Kidney (tissue), 14 donors: Measurements from ENCODE around the gene OR4D11. TPM values are rescaled to one million over a fixed set of nuclear protein-coding genes. Genes with fewer than 3 reads are reported as not detected.

Experiments
- DNase-seq, 5 donors: peaks; one replicate each; pipeline ENCODE4 v3.0.0-alpha.2; 2013 to 2020
- FAIRE-seq: peaks from 2 replicates; lab custom pipeline; 2012; peaks lifted over from hg19 to GRCh38; lab: Jason Lieb, UNC
- H3K27ac ChIP-seq, 2 donors: one replicate each; pipeline ENCODE4 v1.7.0; 2013; ENCODE audit warnings: low read depth in 2 of 2, low read length in 2 of 2, inconsistent platforms in 1 of 2
- H3K27me3 ChIP-seq: one replicate; pipeline ENCODE4 v1.7.1; 2013; ENCODE audit warnings: low read length, inconsistent platforms; ENCODE audit not compliant: control insufficient read depth, insufficient read depth
- H3K36me3 ChIP-seq, 3 donors: one replicate each; pipeline versions ENCODE4 v1.7.0 to v1.7.1; 2013; ENCODE audit warnings: low read length in 3 of 3, control low read depth in 1 of 3, inconsistent platforms in 1 of 3; ENCODE audit not compliant: insufficient read depth in 3 of 3, control insufficient read depth in 2 of 3
- H3K4me1 ChIP-seq, 3 donors: one replicate each; pipeline versions ENCODE4 v1.7.0 to v1.7.1; 2013; ENCODE audit warnings: low read length in 3 of 3, inconsistent platforms in 1 of 3, low read depth in 1 of 3; ENCODE audit not compliant: control insufficient read depth in 2 of 3, insufficient read depth in 2 of 3
- H3K4me3 ChIP-seq, 3 donors: one replicate each; pipeline versions ENCODE4 v1.7.0 to v1.8.1; 2013; ENCODE audit warnings: low read length in 3 of 3, control low read depth in 1 of 3, inconsistent platforms in 1 of 3
- H3K9ac ChIP-seq, 3 donors: one replicate each; pipeline versions ENCODE4 v1.7.0 to v1.7.1; 2013; ENCODE audit warnings: low read length in 3 of 3, control low read depth in 1 of 3, inconsistent platforms in 1 of 3
- H3K9me3 ChIP-seq, 3 donors: one replicate each; pipeline versions ENCODE4 v1.7.0 to v1.7.1; 2013; ENCODE audit warnings: low read length in 3 of 3, control low read depth in 1 of 3, inconsistent platforms in 1 of 3; ENCODE audit not compliant: control insufficient read depth in 2 of 3, insufficient read depth in 1 of 3
- intact Hi-C: fragments of 100-400 bp; cut with DNase I; formaldehyde crosslinking; loops from one replicate; pipeline ENCODE4 v1.11.1; 2022
- polyA plus RNA-seq: library from polyadenylated mRNA; stranded (reverse); fragments of 350-450 nt; fragmentation: Illumina TruSeq; extraction: RNeasy Lipid Tissue Mini Kit (QIAGEN cat#74804); gene quantifications from one replicate; pipeline ENCODE4 v1.2.3, GENCODE V29; 2014; ENCODE audit warnings: low read depth, low replicate concordance; ENCODE audit not compliant: insufficient read depth
- total RNA-seq: library from RNA; stranded (reverse); fragmentation: NEBNext Ultra II Directional; extraction: Animal tissue kit (Norgen Biotek cat#: 25700); gene quantifications from one replicate; pipeline ENCODE4 v1.2.1, GENCODE V29; 2021
- TF ChIP-seq, protein P1 (sequence below): IDR thresholded peaks from 3 replicates; pipeline ENCODE4 v1.5.1; 2012; ENCODE audit warnings: mild to moderate bottlenecking, moderate library complexity, borderline replicate concordance; ENCODE audit not compliant: insufficient read depth; ENCODE audit errors: extremely low read depth
- donor health status: control.
- donor health status: control.
- donor health status: control.
- donor health status: control.
- donor health status: control.
- donor health status: DM: yes; HTN: yes; CAD: no.
- donor health status: Normal renal cell carcinoma (clear cell type).

OR4D11 gene
- total and polyA plus RNA-seq, 2 donors from 2014 or later: not detected

DNA sequence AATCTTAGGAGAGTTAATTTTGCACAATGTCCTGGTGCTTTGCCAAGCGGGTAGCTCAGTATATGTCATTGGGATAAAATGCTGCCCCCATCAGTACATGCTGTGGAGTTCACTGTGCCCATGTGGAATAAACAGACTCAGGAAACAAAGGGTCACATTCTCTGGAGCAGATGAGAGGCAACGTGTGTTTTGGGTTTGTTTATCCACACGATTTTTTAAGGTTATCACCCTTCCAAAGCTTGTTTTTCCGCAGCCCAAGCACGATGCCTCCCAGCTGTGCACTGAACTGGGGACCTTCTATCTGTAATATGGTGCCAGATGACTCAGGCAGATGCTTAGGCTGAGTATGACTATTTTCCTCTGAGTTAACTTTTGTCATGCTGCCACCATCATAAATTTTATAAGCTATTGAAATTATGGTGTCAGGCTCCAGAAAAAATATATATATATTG, 40.2 kb upstream of the OR4D11 start:
- H3K9ac ChIP-seq: no peak overlapping the region
- H3K27ac ChIP-seq: no peak overlapping the region
- no peaks in the 10 kb centered on the region for H3K36me3 ChIP-seq
- H3K27me3 ChIP-seq: no peaks in the 10 kb centered on the region
- no peak overlapping the region for H3K4me3 ChIP-seq
- TF ChIP-seq, protein P1, sequence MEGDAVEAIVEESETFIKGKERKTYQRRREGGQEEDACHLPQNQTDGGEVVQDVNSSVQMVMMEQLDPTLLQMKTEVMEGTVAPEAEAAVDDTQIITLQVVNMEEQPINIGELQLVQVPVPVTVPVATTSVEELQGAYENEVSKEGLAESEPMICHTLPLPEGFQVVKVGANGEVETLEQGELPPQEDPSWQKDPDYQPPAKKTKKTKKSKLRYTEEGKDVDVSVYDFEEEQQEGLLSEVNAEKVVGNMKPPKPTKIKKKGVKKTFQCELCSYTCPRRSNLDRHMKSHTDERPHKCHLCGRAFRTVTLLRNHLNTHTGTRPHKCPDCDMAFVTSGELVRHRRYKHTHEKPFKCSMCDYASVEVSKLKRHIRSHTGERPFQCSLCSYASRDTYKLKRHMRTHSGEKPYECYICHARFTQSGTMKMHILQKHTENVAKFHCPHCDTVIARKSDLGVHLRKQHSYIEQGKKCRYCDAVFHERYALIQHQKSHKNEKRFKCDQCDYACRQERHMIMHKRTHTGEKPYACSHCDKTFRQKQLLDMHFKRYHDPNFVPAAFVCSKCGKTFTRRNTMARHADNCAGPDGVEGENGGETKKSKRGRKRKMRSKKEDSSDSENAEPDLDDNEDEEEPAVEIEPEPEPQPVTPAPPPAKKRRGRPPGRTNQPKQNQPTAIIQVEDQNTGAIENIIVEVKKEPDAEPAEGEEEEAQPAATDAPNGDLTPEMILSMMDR: no peak
- DNase-seq: peak in 3 of 5 donors; percentile 18 to 68 (median 31)
- intact Hi-C loops: no loop called here
- no peaks in the 10 kb centered on the region for H3K4me1 ChIP-seq
- no peaks in the 10 kb centered on the region for H3K9me3 ChIP-seq
- FAIRE-seq: no peak

DNA sequence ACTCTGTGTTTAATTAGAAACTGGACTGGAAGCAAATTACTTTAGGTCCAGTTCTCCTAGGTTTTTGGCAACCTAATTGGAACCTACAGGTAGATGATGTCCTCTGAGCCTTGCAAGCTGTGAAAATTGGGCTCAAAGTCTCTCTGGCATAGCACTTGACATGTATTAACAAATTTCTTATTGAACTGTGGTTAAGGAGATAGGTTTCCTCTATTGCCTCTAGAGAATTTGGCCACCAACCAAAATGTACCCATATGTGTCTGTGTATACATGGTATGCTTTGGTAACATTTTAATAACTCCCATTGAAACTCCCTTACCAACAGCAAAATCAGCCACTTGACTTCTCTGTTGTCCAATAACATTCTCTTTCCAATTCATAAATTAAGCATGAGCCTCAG, 30.4 kb upstream of the OR4D11 start, which contains the start of gene OR4D10:
Gene OR4D10, plus strand, starts transcription at position 301 of the 400 bp plus-strand sequence. CDS start 4,115 bp downstream, outside the sequence.
- H3K9ac ChIP-seq: no peak within 1 kb of the TSS
- no peak for FAIRE-seq
- H3K27ac ChIP-seq: no peak within 1 kb of the TSS
- no peak within 1 kb of the TSS for H3K4me3 ChIP-seq
- DNase-seq: no peak
- TF ChIP-seq, protein P1: no peak
- H3K36me3 ChIP-seq: no peaks in the 10 kb centered on the region
- H3K27me3 ChIP-seq: no peaks in the 10 kb centered on the region
- H3K9me3 ChIP-seq: no peaks in the 10 kb centered on the region
- intact Hi-C loops: no loop called here
- no peaks in the 10 kb centered on the region for H3K4me1 ChIP-seq

DNA sequence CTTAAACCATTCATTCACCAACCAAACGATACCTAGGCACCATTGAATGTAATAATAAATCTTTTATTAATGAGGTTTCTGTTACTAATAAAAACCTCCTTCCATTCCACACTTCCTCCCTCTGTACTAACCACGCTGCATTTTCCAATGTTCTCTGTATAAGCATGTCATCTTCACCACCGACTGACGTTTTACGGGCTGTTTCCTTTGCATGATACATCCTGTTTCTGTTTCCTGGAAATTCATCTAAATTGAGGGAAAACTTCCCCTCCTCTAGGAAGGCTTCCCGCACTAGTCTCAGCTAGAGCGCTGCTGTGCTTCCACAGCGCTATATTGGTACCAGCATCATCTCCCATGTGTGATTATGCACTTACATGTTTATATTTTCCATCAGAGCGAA, 28.2 kb upstream of the OR4D11 start:
- Histone ChIP-seq H3K9me3 (no peaks in the 10 kb centered on the region), H3K36me3 (no peaks in the 10 kb centered on the region), H3K9ac (no peak overlapping the region), H3K27me3 (no peaks in the 10 kb centered on the region), H3K27ac (no peak overlapping the region), H3K4me1 (no peaks in the 10 kb centered on the region), H3K4me3 (no peak overlapping the region)
- FAIRE-seq (no peak), DNase-seq (peak in 1 of 5 donors; percentile 18)
- intact Hi-C loops: no loop called here
- TF ChIP-seq, protein P1: no peak

DNA sequence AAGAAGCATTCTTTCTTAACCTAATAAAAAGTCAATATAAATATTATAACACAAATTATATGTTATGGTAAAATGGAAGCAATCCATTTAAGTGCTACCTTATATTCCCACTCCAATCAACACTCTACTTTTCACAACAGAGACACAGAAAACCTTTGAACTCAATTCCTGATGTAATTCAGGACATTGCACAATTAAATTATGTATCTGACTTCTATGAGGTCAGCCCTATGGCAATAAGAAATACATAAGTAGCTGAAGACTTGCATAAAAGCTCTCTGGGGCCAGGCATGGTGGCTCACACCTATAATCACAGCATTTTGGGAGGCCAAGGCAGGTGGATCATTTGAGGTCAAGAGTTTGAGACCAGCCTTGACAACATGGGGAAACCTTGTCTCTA, 23.5 kb upstream of the OR4D11 start:
- intact Hi-C loops: no loop called here
- no peak overlapping the region for H3K27ac ChIP-seq
- H3K4me1 ChIP-seq: no peaks in the 10 kb centered on the region
- no peaks in the 10 kb centered on the region for H3K9me3 ChIP-seq
- FAIRE-seq: no peak
- H3K9ac ChIP-seq: no peak overlapping the region
- DNase-seq: no peak
- no peaks in the 10 kb centered on the region for H3K27me3 ChIP-seq
- no peak overlapping the region for H3K4me3 ChIP-seq
- TF ChIP-seq, protein P1: no peak
- H3K36me3 ChIP-seq: no peaks in the 10 kb centered on the region
